GM12878 (cell line): ENCODE data around the gene SRGAP2C. TPM values are rescaled to one million over a fixed set of nuclear protein-coding genes. Genes with fewer than 3 reads are reported as not detected.

ENCODE experiments used
- ATAC-seq: fragments of 200-7000 bp; cut with Tn5 transposase; 3 replicates; pipeline ENCODE4 v1.9.1; 2020; ENCODE audit warnings: mild to moderate bottlenecking, moderate library complexity
- BruUV-seq: library from RNA; stranded (reverse); fragments of 400-500 nt; replicated peaks from 2 replicates; lab custom pipeline; 2021; lab: Mats Ljungman, UMichigan
- CTCF ChIA-PET: fragments of 300-600 bp; sonication (Branson Sonifier 250); formaldehyde crosslinking; extraction: SDS; loops from one replicate; lab custom pipeline; 2021; ENCODE audit warnings: inconsistent platforms; lab: Yijun Ruan, JAX
- POLR2A ChIA-PET: fragments of 350-600 bp; formaldehyde crosslinking; extraction: SDS; loops from one replicate; lab custom pipeline; 2021; ENCODE audit warnings: inconsistent platforms; lab: Charles Lee
- RAD21 ChIA-PET: fragments of 300-600 bp; sonication (Branson Sonifier 250); formaldehyde crosslinking; loops from one replicate; lab custom pipeline; 2023; ENCODE audit warnings: antibody characterized with exemption; ENCODE audit not compliant: unreplicated experiment; lab: Charles Lee
- SMC1A ChIA-PET: fragments of 300-600 bp; sonication (Branson Sonifier 250); formaldehyde crosslinking; loops from one replicate; lab custom pipeline; 2023; ENCODE audit not compliant: unreplicated experiment, uncharacterized antibody; lab: Charles Lee
- DNase-seq: peaks from one replicate; pipeline ENCODE4 v3.0.0-alpha.2; 2011; ENCODE audit warnings: low read depth, low spot score
- FAIRE-seq: peaks from 3 replicates; lab custom pipeline; 2011; peaks lifted over from hg19 to GRCh38; lab: Jason Lieb, UNC
- H2AFZ ChIP-seq: 2 replicates; pipeline ENCODE4 v1.6.0; 2011; ENCODE audit warnings: low read depth, low read length, control low read depth; ENCODE audit not compliant: control insufficient read depth
- H3K27ac ChIP-seq: 2 replicates; pipeline ENCODE4 v1.5.1; 2011; ENCODE audit warnings: control low read depth; ENCODE audit not compliant: control insufficient read depth, insufficient read depth
- H3K27me3 ChIP-seq, 2 experiments: replicated peaks in 1 of 2; 2 replicates each; pipeline versions ENCODE4 v1.6.0 to v1.6.1; 2011; ENCODE audit warnings: low read length in 1 of 2; ENCODE audit not compliant: control insufficient read depth in 2 of 2, insufficient read depth in 2 of 2
- H3K36me3 ChIP-seq, 2 experiments: 2 replicates each; pipeline ENCODE4 v1.5.1; 2011; ENCODE audit warnings: low read length in 1 of 2; ENCODE audit not compliant: control insufficient read depth in 2 of 2, insufficient read depth in 2 of 2
- H3K4me1 ChIP-seq: 2 replicates; pipeline ENCODE4 v1.6.1; 2011; ENCODE audit warnings: mild to moderate bottlenecking, low read length, moderate library complexity, mixed read lengths; ENCODE audit not compliant: control insufficient read depth, insufficient read depth
- H3K4me2 ChIP-seq: 2 replicates; pipeline ENCODE4 v1.6.0; 2011; ENCODE audit warnings: control low read depth; ENCODE audit not compliant: control insufficient read depth, insufficient read depth
- H3K4me3 ChIP-seq: fragments of 200-600 bp; sonication (generic); 2 replicates; pipeline ENCODE4 v1.5.1; 2016
- H3K79me2 ChIP-seq: 2 replicates; pipeline ENCODE4 v1.6.0; 2011; ENCODE audit warnings: low read length; ENCODE audit not compliant: control insufficient read depth, insufficient read depth
- H3K9ac ChIP-seq: 2 replicates; pipeline ENCODE4 v1.8.0; 2011; ENCODE audit warnings: low read length, control low read depth, mixed read lengths; ENCODE audit not compliant: control insufficient read depth, insufficient read depth
- H3K9me3 ChIP-seq: replicated peaks from 3 replicates; pipeline ENCODE4 v1.5.1; 2011; ENCODE audit warnings: mild to moderate bottlenecking, low read length; ENCODE audit not compliant: control insufficient read depth, insufficient read depth
- H4K20me1 ChIP-seq: 2 replicates; pipeline ENCODE4 v1.6.0; 2011; ENCODE audit not compliant: control insufficient read depth, insufficient read depth
- BCL3 ChIP-seq: IDR thresholded peaks from 2 replicates; pipeline ENCODE4 v1.6.1; 2011; ENCODE audit warnings: borderline replicate concordance, low read depth, mild to moderate bottlenecking, moderate library complexity, low read length; ENCODE audit not compliant: insufficient read depth, poor library complexity, severe bottlenecking
- E2F8 ChIP-seq: fragments of 450-650 bp; IDR thresholded peaks from 2 replicates; pipeline ENCODE4 v1.6.1; 2018; ENCODE audit warnings: mild to moderate bottlenecking, low read depth, moderate library complexity; ENCODE audit not compliant: partially characterized antibody
- EP300 ChIP-seq, 2 experiments: fragments of 150-350 bp in 1 of 2; IDR thresholded peaks; 2 replicates each; pipeline ENCODE4 v1.6.1; 2011 to 2012; ENCODE audit warnings: low read depth in 2 of 2, low read length in 2 of 2, borderline replicate concordance in 1 of 2, improper control_type of control experiment in 1 of 2, inconsistent platforms in 1 of 2; ENCODE audit not compliant: control insufficient read depth in 1 of 2
- IKZF2 ChIP-seq, 2 experiments: fragments of 450-650 bp; IDR thresholded peaks; 2 replicates each; pipeline ENCODE4 v1.6.1; 2017; ENCODE audit warnings: mild to moderate bottlenecking in 2 of 2, moderate library complexity in 2 of 2
- IRF4 ChIP-seq: IDR thresholded peaks from 2 replicates; pipeline ENCODE4 v1.6.1; 2011; ENCODE audit warnings: low read depth, low read length
- NFIC ChIP-seq: IDR thresholded peaks from 2 replicates; pipeline ENCODE4 v1.6.1; 2012; ENCODE audit warnings: low read depth, mild to moderate bottlenecking, inconsistent platforms, low read length, moderate library complexity
- NFYA ChIP-seq: IDR thresholded peaks from 2 replicates; pipeline ENCODE4 v1.6.1; 2011; ENCODE audit warnings: low read depth, mild to moderate bottlenecking, low read length, improper control_type of control experiment, borderline replicate concordance
- NFYB ChIP-seq: IDR thresholded peaks from 2 replicates; pipeline ENCODE4 v1.6.1; 2011; ENCODE audit warnings: low read depth, mild to moderate bottlenecking, low read length, improper control_type of control experiment, moderate library complexity; ENCODE audit not compliant: insufficient read depth
- NR2C2 ChIP-seq: IDR thresholded peaks from 2 replicates; pipeline ENCODE4 v1.6.1; 2011; ENCODE audit warnings: borderline replicate concordance, low read depth; ENCODE audit not compliant: control insufficient read depth, insufficient read length
- RELB ChIP-seq: fragments of 450-650 bp; IDR thresholded peaks from 2 replicates; pipeline ENCODE4 v1.6.1; 2017; ENCODE audit warnings: low read depth, mild to moderate bottlenecking, moderate library complexity
- SRF ChIP-seq, 2 experiments: IDR thresholded peaks; 2 replicates each; pipeline ENCODE4 v1.6.1; 2011; ENCODE audit warnings: low read depth in 2 of 2, low read length in 2 of 2, mild to moderate bottlenecking in 1 of 2, moderate library complexity in 1 of 2
- STAT3 ChIP-seq: IDR thresholded peaks from 2 replicates; pipeline ENCODE4 v1.6.1; 2011; ENCODE audit warnings: low read depth, low read length, improper control_type of control experiment
- TCF12 ChIP-seq: IDR thresholded peaks from 2 replicates; pipeline ENCODE4 v1.6.1; 2011; ENCODE audit warnings: low read depth, mild to moderate bottlenecking, low read length
- ZNF687 ChIP-seq: fragments of 450-650 bp; IDR thresholded peaks from 2 replicates; pipeline ENCODE4 v1.6.1; 2017; ENCODE audit warnings: mild to moderate bottlenecking, moderate library complexity
- WGBS: methylation state at CpG from one replicate; pipeline ENCODE4 v1.1.6; 2016; ENCODE audit warnings: low lambda C conversion rate; ENCODE audit not compliant: insufficient replicate concordance, insufficient coverage; ENCODE audit errors: missing lambda C conversion rate; 5-methylcytosine and 5-hydroxymethylcytosine counted together
- in situ Hi-C: fragments of 300-500 bp; cut with MboI; formaldehyde crosslinking; loops from 9 replicates; pipeline ENCODE4 v1.14.3; 2018; ENCODE audit warnings: mixed read lengths
- intact Hi-C: fragments of 100-400 bp; cut with micrococcal nuclease; formaldehyde crosslinking; loops from one replicate; pipeline ENCODE4 v1.14.2; 2022; ENCODE audit not compliant: unreplicated experiment
- polyA plus RNA-seq, 11 experiments: library from polyadenylated mRNA; depleted of rRNA in 4 of 11; unstranded in 6 of 11; stranded (reverse) in 5 of 11; fragments of >200 nt; fragmentation: Nextera tagmentation in 4 of 11; fragmentation: Illumina TruSeq in 1 of 11; extraction: Ambion mirVana in 4 of 11; extraction: Trizol in 1 of 11; gene quantifications; 1 replicate in 1 of 11; 2 replicates in 10 of 11; pipeline versions ENCODE4 v1.2.1 to v1.2.3, GENCODE V29; 2011 to 2016; ENCODE audit warnings: inconsistent platforms in 2 of 11, missing spikeins in 2 of 11, low read depth in 1 of 11
- total RNA-seq, 4 experiments: library from RNA; depleted of rRNA in 3 of 4; stranded (reverse); fragments of >200 nt in 3 of 4; fragmentation: Illumina TruSeq in 1 of 4; extraction: Trizol in 1 of 4; gene quantifications; 2 replicates each; pipeline versions ENCODE4 v1.2.1 to v1.2.3, GENCODE V29; 2013 to 2021

SRGAP2C gene
- total and polyA plus RNA-seq, 10 of the 15 experiments (the other 5 are each of a cell fraction or from before 2014, with no cell fraction given), result 0.82 to 7.6 (median 2.3) TPM

GRCh38 chr1:121413821-121414220 lies 229.0 kb downstream of the SRGAP2C start:
- intact Hi-C loops, result loop anchor here (10.0 kb wide), 1 partner anchor 51 kb away; no protein-coding TSS in a partner anchor
- no peak for DNase-seq
- 14% methylated on average over 3 of the region's 3 CpGs for WGBS
- no peak for TF ChIP-seq BCL3
- no peak for TF ChIP-seq NFYA
- TF ChIP-seq IRF4, result no peak
- no peak for TF ChIP-seq NFYB
- TF ChIP-seq RELB, result no peak
- TF ChIP-seq IKZF2 (IDR thresholded peaks at IDR 0.05), result no peak
- no peak for TF ChIP-seq TCF12
- no peak for TF ChIP-seq E2F8
- TF ChIP-seq NR2C2, result no peak
- no peak for TF ChIP-seq ZNF687
- no peak for TF ChIP-seq NFIC
- no peak for TF ChIP-seq STAT3
- TF ChIP-seq SRF (IDR thresholded peaks at IDR 0.05; ENCODE audit: low read depth in 2 of 2, low read length in 2 of 2), result no peak
- TF ChIP-seq EP300 (IDR thresholded peaks at IDR 0.05; ENCODE audit: borderline replicate concordance in 1 of 2, control insufficient read depth in 1 of 2, low read depth in 2 of 2, low read length in 2 of 2), result no peak

More at GRCh38 chr1:121413821-121414220, 229.0 kb downstream of the SRGAP2C start:
- Histone ChIP-seq H3K36me3 (no peaks in the 10 kb centered on the region), H3K27ac (no peak overlapping the region), H3K79me2 (no peaks in the 10 kb centered on the region), H3K4me3 (no peak overlapping the region), H3K4me1 (no peaks in the 10 kb centered on the region), H3K4me2 (no peak overlapping the region), H3K27me3 (no peaks in the 10 kb centered on the region), H3K9me3 (no peaks in the 10 kb centered on the region), H3K9ac (no peak overlapping the region), H4K20me1 (no peaks in the 10 kb centered on the region), H2AFZ (no peak overlapping the region)
- ChIA-PET SMC1A (no interaction called here), RAD21 (no interaction called here), CTCF (no interaction called here), POLR2A (no interaction called here)
- no TSS peak for BruUV-seq
- in situ Hi-C loops, result no loop called here
- FAIRE-seq (no peak), ATAC-seq (no peak)
